Measurements from ENCODE around the gene CACNA1C. TPM values are rescaled to one million over a fixed set of nuclear protein-coding genes. Genes with fewer than 3 reads are reported as not detected.

Gene CACNA1C
- total and polyA plus RNA-seq, 2 donors (not counting 1 experiment from before 2014, with no cell fraction given): 7.6 to 11.4 TPM

DNA sequence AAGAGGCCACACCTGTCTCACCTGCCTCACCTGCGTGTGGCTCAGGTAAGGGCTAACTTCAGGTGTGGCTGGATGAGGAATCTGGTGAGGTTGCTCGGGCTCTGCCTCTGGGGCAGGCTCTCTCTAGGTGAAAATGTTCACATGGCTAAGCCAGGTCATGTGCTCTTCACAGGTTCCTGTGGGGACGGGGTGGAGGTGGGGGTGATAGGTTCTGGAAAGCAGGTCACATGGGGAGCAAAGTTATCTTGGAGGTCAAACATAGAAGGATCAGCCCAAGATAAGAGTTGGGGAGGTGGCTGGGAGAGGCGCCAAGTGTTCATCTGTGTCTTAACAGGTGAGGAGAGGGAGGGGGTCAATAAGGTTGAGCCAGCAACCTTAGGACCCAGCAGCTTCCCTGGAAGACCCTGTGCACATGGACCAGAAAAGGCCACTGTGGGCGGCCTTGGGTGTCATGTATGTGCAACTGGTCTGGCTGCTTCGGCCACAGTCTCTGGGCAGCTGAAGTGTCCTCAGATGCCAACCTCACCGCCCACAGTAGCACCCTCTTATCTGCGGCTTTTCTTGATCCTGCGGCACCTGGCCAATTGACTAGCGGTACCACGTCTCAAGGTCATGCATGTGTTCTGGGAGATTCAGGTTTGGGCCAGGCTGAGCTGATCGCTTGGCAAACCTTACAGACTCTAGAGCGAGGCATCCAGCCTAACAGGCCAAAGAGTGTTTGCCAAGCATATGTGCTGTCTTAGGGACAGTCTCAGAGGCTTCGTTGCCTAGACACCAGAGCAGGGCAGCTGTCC is 60.5 kb downstream of the CACNA1C start:
- H4K20me1 ChIP-seq (ENCODE audit: control insufficient read depth, extremely low read depth, insufficient read depth, low read length): no peaks in the 10 kb centered on the region
- TF ChIP-seq, protein P1, sequence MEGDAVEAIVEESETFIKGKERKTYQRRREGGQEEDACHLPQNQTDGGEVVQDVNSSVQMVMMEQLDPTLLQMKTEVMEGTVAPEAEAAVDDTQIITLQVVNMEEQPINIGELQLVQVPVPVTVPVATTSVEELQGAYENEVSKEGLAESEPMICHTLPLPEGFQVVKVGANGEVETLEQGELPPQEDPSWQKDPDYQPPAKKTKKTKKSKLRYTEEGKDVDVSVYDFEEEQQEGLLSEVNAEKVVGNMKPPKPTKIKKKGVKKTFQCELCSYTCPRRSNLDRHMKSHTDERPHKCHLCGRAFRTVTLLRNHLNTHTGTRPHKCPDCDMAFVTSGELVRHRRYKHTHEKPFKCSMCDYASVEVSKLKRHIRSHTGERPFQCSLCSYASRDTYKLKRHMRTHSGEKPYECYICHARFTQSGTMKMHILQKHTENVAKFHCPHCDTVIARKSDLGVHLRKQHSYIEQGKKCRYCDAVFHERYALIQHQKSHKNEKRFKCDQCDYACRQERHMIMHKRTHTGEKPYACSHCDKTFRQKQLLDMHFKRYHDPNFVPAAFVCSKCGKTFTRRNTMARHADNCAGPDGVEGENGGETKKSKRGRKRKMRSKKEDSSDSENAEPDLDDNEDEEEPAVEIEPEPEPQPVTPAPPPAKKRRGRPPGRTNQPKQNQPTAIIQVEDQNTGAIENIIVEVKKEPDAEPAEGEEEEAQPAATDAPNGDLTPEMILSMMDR (conservative IDR thresholded peaks at IDR 0.05 in 1 of 2, IDR thresholded peaks at IDR 0.05 in 1 of 2; ENCODE audit: low read depth in 1 of 2, low read length in 2 of 2): no peak
- TF ChIP-seq EZH2 (IDR thresholded peaks at IDR 0.05; ENCODE audit: low read length, missing control alignments): no peak
- peaks cover 4% of the 10 kb centered on the region for H3K36me3 ChIP-seq (ENCODE audit: control insufficient read depth, insufficient read depth, low read length)
- no peaks in the 10 kb centered on the region for H3K79me2 ChIP-seq (ENCODE audit: control insufficient read depth, insufficient read depth, low read length)
- H3K27ac ChIP-seq (ENCODE audit: insufficient read depth, low read length): no peak overlapping the region
- no peak overlapping the region for H2AFZ ChIP-seq (ENCODE audit: low read length)
- H3K9ac ChIP-seq (ENCODE audit: insufficient read depth, low read length): no peak overlapping the region
- no peaks in the 10 kb centered on the region for H3K27me3 ChIP-seq (ENCODE audit: control insufficient read depth, insufficient read depth, low read length)
- H3K4me3 ChIP-seq (replicated peaks in 1 of 4; ENCODE audit: control extremely low read depth in 1 of 4, insufficient read depth in 1 of 4, low read depth in 3 of 4, low read length in 4 of 4): no peak overlapping the region
- no peaks in the 10 kb centered on the region for H3K9me3 ChIP-seq (ENCODE audit: control insufficient read depth, insufficient read depth, low read depth, low read length)
- H3K4me2 ChIP-seq (ENCODE audit: extremely low read depth, insufficient read depth, low read length): no peak overlapping the region
- H3K4me1 ChIP-seq (ENCODE audit: control insufficient read depth, extremely low read depth, insufficient read depth, low read length): no peaks in the 10 kb centered on the region
- DNase-seq (ENCODE audit: low read depth in 2 of 2): no peak

GRCh38 chr12:2114071-2114470 is 61.3 kb downstream of the CACNA1C start:
- H3K4me1 ChIP-seq (ENCODE audit: control insufficient read depth, extremely low read depth, insufficient read depth, low read length): no peaks in the 10 kb centered on the region
- no peak for DNase-seq (ENCODE audit: low read depth in 2 of 2)
- no peak overlapping the region for H2AFZ ChIP-seq (ENCODE audit: low read length)
- no peaks in the 10 kb centered on the region for H3K79me2 ChIP-seq (ENCODE audit: control insufficient read depth, insufficient read depth, low read length)
- H3K4me2 ChIP-seq (ENCODE audit: extremely low read depth, insufficient read depth, low read length): no peak overlapping the region
- TF ChIP-seq, protein P1 (conservative IDR thresholded peaks at IDR 0.05 in 1 of 2, IDR thresholded peaks at IDR 0.05 in 1 of 2; ENCODE audit: low read depth in 1 of 2, low read length in 2 of 2): no peak
- no peak for TF ChIP-seq EZH2 (IDR thresholded peaks at IDR 0.05; ENCODE audit: low read length, missing control alignments)
- no peak overlapping the region for H3K4me3 ChIP-seq (replicated peaks in 1 of 4; ENCODE audit: control extremely low read depth in 1 of 4, insufficient read depth in 1 of 4, low read depth in 3 of 4, low read length in 4 of 4)
- H3K36me3 ChIP-seq (ENCODE audit: control insufficient read depth, insufficient read depth, low read length): peaks cover 4% of the 10 kb centered on the region
- no peaks in the 10 kb centered on the region for H3K9me3 ChIP-seq (ENCODE audit: control insufficient read depth, insufficient read depth, low read depth, low read length)
- H3K27ac ChIP-seq (ENCODE audit: insufficient read depth, low read length): no peak overlapping the region
- H3K27me3 ChIP-seq (ENCODE audit: control insufficient read depth, insufficient read depth, low read length): no peaks in the 10 kb centered on the region
- no peak overlapping the region for H3K9ac ChIP-seq (ENCODE audit: insufficient read depth, low read length)
- H4K20me1 ChIP-seq (ENCODE audit: control insufficient read depth, extremely low read depth, insufficient read depth, low read length): no peaks in the 10 kb centered on the region

GRCh38 chr12:2115101-2115845 is 62.5 kb downstream of the CACNA1C start:
- Histone ChIP-seq H4K20me1 (ENCODE audit: control insufficient read depth, extremely low read depth, insufficient read depth, low read length) (no peaks in the 10 kb centered on the region), H3K4me1 (ENCODE audit: control insufficient read depth, extremely low read depth, insufficient read depth, low read length) (peaks cover 7% of the 10 kb centered on the region), H2AFZ (ENCODE audit: low read length) (no peak overlapping the region), H3K9ac (ENCODE audit: insufficient read depth, low read length) (no peak overlapping the region), H3K36me3 (ENCODE audit: control insufficient read depth, insufficient read depth, low read length) (peaks cover 4% of the 10 kb centered on the region), H3K9me3 (ENCODE audit: control insufficient read depth, insufficient read depth, low read depth, low read length) (no peaks in the 10 kb centered on the region), H3K4me3 (replicated peaks in 1 of 4; ENCODE audit: control extremely low read depth in 1 of 4, insufficient read depth in 1 of 4, low read depth in 3 of 4, low read length in 4 of 4) (no peak overlapping the region), H3K27ac (ENCODE audit: insufficient read depth, low read length) (no peak overlapping the region), H3K4me2 (ENCODE audit: extremely low read depth, insufficient read depth, low read length) (no peak overlapping the region), H3K27me3 (ENCODE audit: control insufficient read depth, insufficient read depth, low read length) (no peaks in the 10 kb centered on the region), H3K79me2 (ENCODE audit: control insufficient read depth, insufficient read depth, low read length) (no peaks in the 10 kb centered on the region)
- TF ChIP-seq, protein P1 (conservative IDR thresholded peaks at IDR 0.05 in 1 of 2, IDR thresholded peaks at IDR 0.05 in 1 of 2; ENCODE audit: low read depth in 1 of 2, low read length in 2 of 2): no peak
- no peak for TF ChIP-seq EZH2 (IDR thresholded peaks at IDR 0.05; ENCODE audit: low read length, missing control alignments)
- no peak for DNase-seq (ENCODE audit: low read depth in 2 of 2)
